Esophagus (tissue), 2 donors: ENCODE data around the gene LIN37. TPM values are rescaled to one million over a fixed set of nuclear protein-coding genes. Genes with fewer than 3 reads are reported as not detected.
A peak's percentile ranks its signal among the peaks of the same experiment; 100 is the strongest.

ENCODE experiments used
- H3K27ac ChIP-seq, 2 donors: one replicate each; pipeline ENCODE4 v1.5.1; 2013; ENCODE audit warnings: low read depth in 2 of 2, mild to moderate bottlenecking in 2 of 2, inconsistent platforms in 1 of 2, low read length in 1 of 2, moderate library complexity in 1 of 2
- H3K27me3 ChIP-seq, 2 donors: one replicate each; pipeline ENCODE4 v1.6.1; 2013; ENCODE audit warnings: low read length in 2 of 2, control low read depth in 1 of 2, mild to moderate bottlenecking in 1 of 2; ENCODE audit not compliant: insufficient read depth in 2 of 2, control insufficient read depth in 1 of 2
- H3K36me3 ChIP-seq, 2 donors: one replicate each; pipeline ENCODE4 v1.6.1; 2013; ENCODE audit warnings: low read length in 1 of 2; ENCODE audit not compliant: control insufficient read depth in 2 of 2, insufficient read depth in 2 of 2
- H3K4me1 ChIP-seq, 2 donors: one replicate each; pipeline ENCODE4 v1.6.1; 2013; ENCODE audit warnings: low read length in 1 of 2; ENCODE audit not compliant: control insufficient read depth in 2 of 2, insufficient read depth in 2 of 2
- H3K4me3 ChIP-seq, 2 donors: one replicate each; pipeline ENCODE4 v1.5.1; 2013; ENCODE audit warnings: low read length in 2 of 2, mild to moderate bottlenecking in 2 of 2, low read depth in 1 of 2, moderate library complexity in 1 of 2
- H3K9me3 ChIP-seq, 2 donors: one replicate each; pipeline ENCODE4 v1.6.1; 2013; ENCODE audit warnings: mild to moderate bottlenecking in 2 of 2, low read depth in 1 of 2, low read length in 1 of 2, moderate library complexity in 1 of 2; ENCODE audit not compliant: control insufficient read depth in 2 of 2, insufficient read depth in 1 of 2
- WGBS, 2 donors: extraction: QIAGEN DNeasy Blood & Tissue Kit; methylation state at CpG; one replicate each; pipeline ENCODE4 v1.1.7; 2013; 5-methylcytosine and 5-hydroxymethylcytosine counted together
- polyA plus RNA-seq, 2 donors: library from polyadenylated mRNA; stranded (reverse); fragments of 200-250 nt; gene quantifications; one replicate each; pipeline ENCODE4 v1.2.3, GENCODE V29; 2013
- donor health status: healthy with polysubstance abuse.
- donor health status: Bipolar disorder and iron deficiency.

LIN37 gene
- polyA plus RNA-seq, 2 donors, result 10.6 to 20.9 TPM

- Histone ChIP-seq H3K4me3 (no peak overlapping the region), H3K27me3 (no peaks in the 10 kb centered on the region), H3K27ac (no peak overlapping the region), H3K36me3 (peaks cover 51 to 88% of the 10 kb centered on the region in 2 donors), H3K9me3 (no peaks in the 10 kb centered on the region), H3K4me1 (no peaks in the 10 kb centered on the region)
- WGBS, 2 donors, result 94 to 95% methylated on average over 23 of the region's 23 CpGs
Measured at GRCh38 chr19:35725216-35725861, 23.0 kb upstream of the LIN37 start.

- no peaks in the 10 kb centered on the region for H3K27me3 ChIP-seq
- no peak overlapping the region for H3K27ac ChIP-seq
- no peaks in the 10 kb centered on the region for H3K9me3 ChIP-seq
- 91 to 94% methylated on average over 25 of the region's 25 CpGs for WGBS, 2 donors
- H3K36me3 ChIP-seq, result peaks cover 55 to 92% of the 10 kb centered on the region in 2 donors
- H3K4me3 ChIP-seq, result no peak overlapping the region
- peaks cover 4 to 10% of the 10 kb centered on the region in 2 donors for H3K4me1 ChIP-seq
Measured at GRCh38 chr19:35727053-35727955, 21.1 kb upstream of the LIN37 start.

GRCh38 chr19:35727956-35728706, 20.2 kb upstream of the LIN37 start:
- WGBS, 2 donors, result 93 to 94% methylated on average over 19 of the region's 19 CpGs
- no peak overlapping the region for H3K27ac ChIP-seq
- no peaks in the 10 kb centered on the region for H3K27me3 ChIP-seq
- H3K36me3 ChIP-seq, result peaks cover 50 to 91% of the 10 kb centered on the region in 2 donors
- peaks cover 4 to 10% of the 10 kb centered on the region in 2 donors for H3K4me1 ChIP-seq
- no peaks in the 10 kb centered on the region for H3K9me3 ChIP-seq
- H3K4me3 ChIP-seq, result no peak overlapping the region

GRCh38 chr19:35729021-35729420, 19.4 kb upstream of the LIN37 start:
- Histone ChIP-seq H3K4me3 (no peak overlapping the region), H3K36me3 (peaks cover 42 to 89% of the 10 kb centered on the region in 2 donors), H3K27me3 (no peaks in the 10 kb centered on the region), H3K27ac (no peak overlapping the region), H3K9me3 (no peaks in the 10 kb centered on the region), H3K4me1 (peaks cover 4 to 10% of the 10 kb centered on the region in 2 donors)
- 83 to 89% methylated on average over 18 of the region's 18 CpGs for WGBS, 2 donors

- WGBS, 2 donors, result 93 to 94% methylated on average over 11 of the region's 11 CpGs
- Histone ChIP-seq H3K27ac (no peak overlapping the region), H3K36me3 (peaks cover 43 to 88% of the 10 kb centered on the region in 2 donors), H3K27me3 (no peaks in the 10 kb centered on the region), H3K9me3 (no peaks in the 10 kb centered on the region), H3K4me1 (peaks cover 4 to 10% of the 10 kb centered on the region in 2 donors), H3K4me3 (no peak overlapping the region)
Measured at GRCh38 chr19:35729763-35730162, 18.6 kb upstream of the LIN37 start.

GRCh38 chr19:35730326-35730725, 18.1 kb upstream of the LIN37 start:
- Histone ChIP-seq H3K27ac (peak overlapping the region in 1 of 2 donors; percentile 65), H3K36me3 (peaks cover 41 to 86% of the 10 kb centered on the region in 2 donors), H3K27me3 (no peaks in the 10 kb centered on the region), H3K9me3 (no peaks in the 10 kb centered on the region), H3K4me3 (no peak overlapping the region), H3K4me1 (peaks cover 4 to 10% of the 10 kb centered on the region in 2 donors)
- 85 to 92% methylated on average over 18 of the region's 18 CpGs for WGBS, 2 donors

GRCh38 chr19:35731353-35731752, 17.0 kb upstream of the LIN37 start:
- Histone ChIP-seq H3K27ac (peak overlapping the region; percentile 5 to 65), H3K36me3 (peaks cover 33 to 80% of the 10 kb centered on the region in 2 donors), H3K9me3 (no peaks in the 10 kb centered on the region), H3K4me1 (peaks cover 4 to 10% of the 10 kb centered on the region in 2 donors), H3K27me3 (no peaks in the 10 kb centered on the region), H3K4me3 (no peak overlapping the region)
- WGBS, 2 donors, result 54 to 75% methylated on average over 9 of the region's 9 CpGs

- WGBS, 2 donors, result 76 to 87% methylated on average over 21 of the region's 21 CpGs
- Histone ChIP-seq H3K4me3 (no peak overlapping the region), H3K27me3 (no peaks in the 10 kb centered on the region)
Measured at GRCh38 chr19:35731779-35732405, 16.5 kb upstream of the LIN37 start.

More at GRCh38 chr19:35731779-35732405, 16.5 kb upstream of the LIN37 start:
- peaks cover 4 to 10% of the 10 kb centered on the region in 2 donors for H3K4me1 ChIP-seq
- H3K27ac ChIP-seq, result peak overlapping the region in 1 of 2 donors; percentile 65
- peaks cover 32 to 83% of the 10 kb centered on the region in 2 donors for H3K36me3 ChIP-seq
- no peaks in the 10 kb centered on the region for H3K9me3 ChIP-seq
